Mesangial cell (primary cell): Measurements from ENCODE around the gene TNFRSF8. TPM values are rescaled to one million over a fixed set of nuclear protein-coding genes. Genes with fewer than 3 reads are reported as not detected.

Source experiments
- total RNA-seq: library from RNA; depleted of rRNA; stranded (reverse); fragments of >200 nt; gene quantifications from 2 replicates; pipeline ENCODE4 v1.2.3, GENCODE V29; 2015

TNFRSF8 gene
- total RNA-seq, result 0.13 and 0.16 TPM in 2 replicates

GRCh38 chr1:12063141-12064072 is at the start of gene TNFRSF8:
TSS of gene TNFRSF8 (plus strand) at chr1:12063303. CDS start at chr1:12063599, 296 bp downstream.

GRCh38 chr1:12166834-12167492 is 103.9 kb downstream of the TNFRSF8 start, which contains the start of gene TNFRSF1B:
TSS of gene TNFRSF1B (plus strand) at chr1:12166991. CDS start at chr1:12167092, 101 bp downstream.

Other genes starting within 250 kb of the TNFRSF8 start
- not detected in 2 replicates for gene NPPA, start 215.5 kb upstream of the TNFRSF8 start, total RNA-seq
- gene NPPB, start 204.4 kb upstream of the TNFRSF8 start, total RNA-seq, result 7.4 and 17.8 TPM in 2 replicates
- 94.7 and 107 TPM in 2 replicates for gene KIAA2013, start 136.9 kb upstream of the TNFRSF8 start, total RNA-seq
- 170 and 172 TPM in 2 replicates for gene PLOD1, start 128.6 kb upstream of the TNFRSF8 start, total RNA-seq
- gene MFN2, start 82.9 kb upstream of the TNFRSF8 start, total RNA-seq, result 46.0 and 54.8 TPM in 2 replicates
- gene MIIP, start 43.8 kb upstream of the TNFRSF8 start, total RNA-seq, result 17.2 and 50.2 TPM in 2 replicates
- 0.16 and 2.3 TPM in 2 replicates for gene TNFRSF1B, start 103.7 kb downstream of the TNFRSF8 start, total RNA-seq
- 16.9 and 33.8 TPM in 2 replicates for gene VPS13D, start 166.7 kb downstream of the TNFRSF8 start, total RNA-seq